Measurements from ENCODE around the gene FSIP1.
A peak's percentile ranks its signal among the peaks of the same experiment; 100 is the strongest.

FSIP1 gene

DNA sequence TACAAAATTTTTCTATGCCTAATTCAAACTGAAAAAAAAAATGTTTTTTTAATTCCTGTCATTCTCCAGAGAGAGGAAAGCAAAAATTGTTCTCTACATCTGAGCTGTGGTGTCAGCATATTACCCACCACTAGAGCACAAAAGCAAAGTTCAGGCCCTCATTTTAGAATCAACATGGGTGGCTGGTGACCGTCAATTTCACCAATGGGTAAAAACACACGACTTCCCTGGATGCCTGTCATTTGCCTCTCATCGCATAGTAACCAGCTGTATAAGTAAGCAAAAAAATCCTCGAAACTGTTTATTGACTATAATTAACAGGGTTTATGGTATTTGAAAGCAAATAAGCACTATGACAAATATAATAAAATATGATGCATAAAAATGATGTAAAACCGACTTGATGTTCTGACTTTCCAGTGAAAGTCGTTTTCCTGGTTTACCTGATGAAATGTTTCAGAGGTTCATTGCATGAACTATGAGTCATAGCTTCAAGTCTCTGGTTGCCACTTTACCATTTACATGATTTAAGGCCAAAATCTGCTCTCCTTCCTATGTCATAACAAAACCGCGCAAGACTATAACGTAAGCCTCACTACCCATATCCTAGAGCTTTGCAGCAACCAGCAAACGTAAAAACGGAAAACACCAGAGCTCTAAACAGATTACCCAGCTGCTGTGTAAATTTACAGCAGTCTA is 141.3 kb downstream of the FSIP1 start:
- DNase-seq = no peak

DNA sequence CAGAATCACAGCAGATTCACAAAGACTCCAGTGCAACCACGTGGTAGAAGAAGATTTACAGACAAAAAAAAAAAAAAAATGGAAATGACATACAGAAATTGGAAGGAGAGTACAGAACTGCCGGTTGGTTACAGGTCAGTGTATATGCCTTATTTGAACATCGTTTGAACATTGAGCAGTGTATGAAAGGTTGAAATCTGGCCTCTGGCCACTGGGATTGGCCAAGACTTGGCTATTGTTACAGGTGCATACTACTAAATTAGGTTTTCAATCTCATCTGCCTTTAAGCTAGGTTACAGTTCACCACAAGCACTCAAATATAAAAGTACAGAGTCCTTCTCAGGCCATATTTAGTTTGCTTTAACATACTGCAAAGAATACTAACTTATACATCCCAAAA is 142.0 kb downstream of the FSIP1 start:
- no peak for DNase-seq

DNA sequence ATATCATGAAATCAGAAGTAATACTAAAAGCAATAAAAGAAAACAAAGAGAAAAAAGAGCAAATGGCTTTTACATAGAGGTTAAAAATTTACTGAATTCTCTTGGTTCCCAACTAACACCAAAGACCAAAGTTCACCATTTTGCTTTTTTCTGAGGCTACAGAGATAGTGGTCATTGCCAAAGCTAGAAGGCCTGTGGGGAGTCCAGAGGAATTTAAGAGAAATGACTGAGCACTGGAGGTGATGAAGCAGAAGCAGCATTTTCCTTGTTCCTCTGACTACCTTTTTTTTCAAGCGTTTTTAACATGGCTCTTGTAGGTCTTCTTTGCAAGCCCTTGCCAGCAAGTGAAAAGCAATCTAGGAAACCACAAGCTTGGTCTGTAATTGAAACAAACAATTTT is 143.6 kb downstream of the FSIP1 start:
- DNase-seq = no peak

DNA sequence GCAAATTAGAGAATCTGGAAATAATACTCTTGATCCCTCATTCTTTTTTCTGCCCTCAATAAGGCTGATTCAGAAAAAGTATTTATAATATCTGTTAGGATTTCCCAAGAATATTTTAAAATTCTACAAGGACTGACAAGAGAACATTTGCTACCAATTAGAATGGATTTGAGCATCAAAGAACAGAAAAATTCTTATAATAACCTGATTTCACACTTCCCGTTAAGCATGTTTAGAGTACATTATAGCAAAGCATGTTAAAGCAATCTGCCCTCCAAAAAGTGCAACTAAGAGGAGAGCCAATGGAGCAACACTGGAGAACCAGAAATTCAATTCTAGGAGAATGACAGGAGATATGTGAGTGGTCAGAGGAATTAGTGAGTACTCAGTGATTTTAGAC is 144.6 kb downstream of the FSIP1 start:
- DNase-seq = no peak

DNA sequence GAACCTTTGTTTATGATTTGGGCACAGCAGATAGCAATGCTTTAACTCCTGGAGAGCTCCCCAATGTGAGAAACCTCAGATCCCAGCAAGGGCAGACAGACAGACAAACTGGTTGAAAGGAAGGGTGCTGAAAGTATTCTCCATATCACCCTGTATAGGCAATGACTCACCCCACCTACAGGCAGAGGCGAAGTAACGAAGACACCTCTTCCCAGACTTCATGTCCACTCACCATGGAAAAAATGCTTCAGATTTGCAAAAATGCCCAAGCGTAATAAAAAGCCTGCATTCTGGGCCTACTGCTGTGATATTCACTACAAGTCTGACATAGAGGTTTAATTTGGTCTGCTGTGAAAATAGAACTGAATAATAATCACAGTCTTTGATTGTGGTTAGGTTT is 151.3 kb downstream of the FSIP1 start:
- no peak for DNase-seq

DNA sequence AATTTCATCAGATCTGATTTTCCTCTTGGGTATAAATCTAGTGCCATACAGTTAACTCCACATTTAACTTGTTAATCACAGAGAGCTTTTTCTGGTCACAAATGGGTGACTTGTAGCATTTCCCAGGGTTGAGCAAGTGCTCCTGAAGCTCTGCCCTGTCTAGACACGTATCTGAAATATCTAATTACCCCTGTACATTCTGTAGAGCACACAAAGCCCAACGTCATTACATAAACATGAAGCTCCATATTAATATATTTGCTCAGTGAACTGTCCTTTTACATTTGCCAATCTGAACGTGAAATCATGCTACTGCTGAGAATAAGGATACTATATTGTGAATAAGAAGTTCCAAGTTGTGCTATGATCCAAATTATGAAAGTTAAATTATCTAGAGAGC is 152.7 kb downstream of the FSIP1 start:
- DNase-seq = no peak

DNA sequence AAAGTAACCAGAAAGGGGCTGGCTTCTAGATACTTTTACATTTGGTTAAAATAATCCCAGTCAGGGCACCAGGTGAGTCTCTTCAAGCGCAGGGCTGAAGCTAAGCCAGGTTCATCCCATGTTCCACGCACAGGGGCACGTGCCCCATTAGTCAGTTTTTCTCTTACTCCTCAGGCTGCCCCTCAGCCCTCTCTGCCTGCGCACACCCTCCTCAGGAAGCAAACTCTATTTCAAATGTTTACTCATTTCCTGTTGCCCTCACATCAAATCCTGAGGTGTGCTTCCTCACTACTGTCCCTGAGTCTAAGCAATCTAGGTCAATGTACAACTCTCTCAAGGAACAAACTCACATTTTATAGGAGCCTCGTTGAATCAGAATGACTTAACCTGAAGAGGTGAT is 153.3 kb downstream of the FSIP1 start:
- no peak for DNase-seq

DNA sequence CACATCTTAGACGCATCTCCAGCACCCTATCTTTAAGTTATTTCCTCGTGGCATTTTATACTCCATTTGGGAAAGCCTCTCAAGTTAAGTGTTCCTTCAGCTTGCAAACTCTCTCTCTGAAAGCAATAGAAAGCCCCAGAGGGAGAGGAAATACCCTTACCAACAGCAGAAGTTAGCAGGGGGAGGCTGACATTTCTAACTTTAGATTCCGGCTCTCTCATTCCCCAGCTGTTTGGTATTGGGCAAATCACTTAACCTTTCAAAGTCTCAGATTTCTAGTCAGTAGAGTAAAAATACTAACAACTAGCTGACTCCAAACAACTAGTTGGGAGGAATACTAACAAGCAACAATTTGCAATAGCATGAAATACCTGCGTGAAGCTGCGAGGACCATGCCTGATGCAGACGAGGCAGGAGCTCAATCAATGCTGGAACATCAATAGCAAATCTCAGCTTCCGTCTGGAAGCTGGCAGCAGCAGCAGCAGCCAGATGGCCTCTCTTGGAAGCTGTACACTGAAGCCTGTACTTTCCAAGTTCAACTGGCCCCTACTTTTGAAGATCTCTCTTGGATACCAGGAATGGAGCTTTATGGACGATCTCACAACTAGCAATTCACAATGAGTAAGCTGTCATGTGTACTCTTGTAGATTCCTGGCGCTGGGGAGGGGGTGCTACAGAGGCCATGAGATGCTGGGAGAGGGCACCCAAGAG is 153.9 kb downstream of the FSIP1 start:
- DNase-seq = no peak

DNA sequence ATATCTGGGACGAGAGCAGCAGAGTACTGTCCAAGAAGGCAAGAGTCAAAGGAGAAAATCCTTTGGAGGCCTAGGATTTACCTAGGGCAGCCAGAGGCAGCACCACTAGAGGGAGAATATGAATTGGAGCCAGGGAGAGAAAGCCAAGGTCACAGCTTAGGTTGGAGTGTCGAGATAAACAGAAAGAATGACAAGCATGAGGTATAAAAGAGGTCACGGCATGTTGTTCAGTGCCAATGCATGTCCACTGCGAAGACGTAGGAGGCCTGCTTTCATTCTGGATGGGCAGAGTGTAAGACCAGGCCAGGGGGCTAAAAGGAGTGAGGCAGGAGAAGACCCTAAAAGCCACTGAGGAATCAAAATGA is 154.5 kb downstream of the FSIP1 start:
- no peak for DNase-seq

DNA sequence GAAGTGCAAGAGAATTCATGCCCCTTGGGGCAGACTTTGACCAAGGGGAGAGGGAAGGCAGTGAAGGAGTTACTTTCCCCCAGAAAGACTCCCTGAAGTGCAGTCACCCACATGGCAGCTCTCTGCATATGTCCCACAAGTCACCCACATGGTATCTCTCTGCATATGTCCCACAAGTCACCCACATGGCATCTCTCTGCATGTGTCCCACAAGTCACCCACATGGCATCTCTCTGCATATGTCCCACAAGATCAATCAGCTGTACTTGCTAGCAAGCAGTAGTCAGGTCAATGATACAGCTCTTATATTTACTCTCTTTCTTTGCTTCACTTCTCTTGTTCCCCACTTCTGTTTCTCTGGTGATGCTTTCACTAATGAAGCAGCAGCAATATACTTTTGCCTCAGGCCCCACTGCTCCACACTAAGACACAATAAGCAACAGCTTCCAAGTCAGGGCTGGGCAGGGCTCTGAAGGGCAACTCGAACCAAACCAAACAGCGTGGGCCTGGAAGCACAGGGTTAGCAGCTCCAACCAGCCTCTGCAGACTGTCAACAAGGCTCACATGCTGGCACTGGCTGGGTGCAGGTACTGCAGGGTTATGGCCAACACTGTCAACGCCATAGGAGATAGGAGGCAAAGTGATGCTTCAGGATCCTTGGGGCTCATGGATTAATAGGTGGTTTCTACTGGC is 155.0 kb downstream of the FSIP1 start:
- no peak for DNase-seq

DNA sequence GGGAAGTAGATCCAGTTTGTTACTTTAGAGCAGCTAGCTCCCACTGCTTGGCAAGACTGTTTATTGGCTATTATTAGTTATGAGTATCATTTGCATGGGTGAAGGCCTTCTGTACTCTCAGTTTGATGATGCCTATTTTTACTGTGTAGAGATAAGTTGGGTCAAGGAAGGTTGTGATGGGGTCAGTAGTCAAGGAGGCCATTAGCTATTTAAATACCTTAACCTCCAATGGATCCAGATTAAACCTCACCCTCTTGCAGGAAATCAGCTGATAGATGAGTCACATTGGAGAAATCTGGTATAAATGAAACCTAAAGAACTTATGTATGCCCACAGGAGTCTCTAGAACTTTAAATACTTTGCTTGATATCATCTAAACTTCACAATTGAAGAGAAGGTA is 156.8 kb downstream of the FSIP1 start:
- no peak for DNase-seq

DNA sequence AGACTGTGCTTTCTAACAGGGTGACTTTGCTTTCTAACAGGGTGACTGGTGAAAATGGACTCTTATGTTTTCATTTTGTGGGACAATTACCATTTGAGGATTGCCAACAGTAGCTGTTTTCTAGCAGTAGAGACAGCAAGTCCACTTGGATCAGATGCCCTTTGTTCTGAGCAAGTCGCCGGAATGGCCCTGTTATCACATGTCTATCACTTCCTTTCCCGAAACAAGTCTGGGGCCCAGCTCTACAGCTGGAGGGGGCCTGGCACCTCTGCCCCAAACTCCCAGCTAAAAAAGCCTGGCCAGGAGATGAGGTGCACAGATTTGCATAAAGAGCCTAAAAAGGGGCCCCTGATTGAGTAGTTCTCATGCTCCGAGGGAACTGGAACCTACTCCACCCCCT is 157.2 kb downstream of the FSIP1 start:
- no peak for DNase-seq

DNA sequence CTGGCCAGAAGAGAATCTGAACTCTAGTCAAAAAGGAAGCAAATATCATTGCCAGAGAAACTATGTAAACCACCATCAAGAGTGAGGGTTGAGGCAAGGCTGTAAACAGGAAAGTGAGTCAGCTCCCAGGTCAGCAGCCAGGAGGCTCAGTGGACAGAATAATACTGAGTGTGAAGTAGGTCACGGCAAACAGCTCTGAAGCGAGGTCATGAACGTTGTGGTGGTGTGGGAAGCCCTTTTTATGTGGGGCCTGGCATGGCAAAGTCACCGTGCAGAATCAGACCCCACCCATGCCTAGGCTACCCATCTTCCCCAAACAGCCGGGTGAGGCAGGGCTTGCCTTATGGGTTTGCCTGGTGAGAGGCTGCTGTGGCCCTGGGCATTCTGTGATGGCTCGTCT is 157.8 kb downstream of the FSIP1 start:
- DNase-seq = no peak

DNA sequence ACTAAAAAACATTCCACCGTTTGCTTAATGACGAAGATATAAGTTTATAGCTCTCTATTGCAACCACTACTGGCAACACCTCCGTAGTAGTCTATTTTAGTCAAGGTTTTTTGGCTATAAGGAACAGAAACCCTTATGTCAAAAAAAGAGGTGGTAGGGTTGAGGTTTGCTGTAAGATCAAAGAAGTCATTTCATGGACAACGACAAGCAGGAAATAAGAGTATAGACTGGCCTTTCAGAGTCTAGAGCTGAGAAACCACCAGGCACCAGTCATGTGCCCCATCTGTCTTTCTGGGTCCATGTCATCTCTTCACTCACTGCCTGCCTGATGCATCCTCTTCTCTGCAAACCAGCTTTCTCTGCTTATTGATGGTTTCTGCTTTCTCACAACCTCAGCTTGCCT is 159.1 kb downstream of the FSIP1 start:
- DNase-seq = no peak

DNA sequence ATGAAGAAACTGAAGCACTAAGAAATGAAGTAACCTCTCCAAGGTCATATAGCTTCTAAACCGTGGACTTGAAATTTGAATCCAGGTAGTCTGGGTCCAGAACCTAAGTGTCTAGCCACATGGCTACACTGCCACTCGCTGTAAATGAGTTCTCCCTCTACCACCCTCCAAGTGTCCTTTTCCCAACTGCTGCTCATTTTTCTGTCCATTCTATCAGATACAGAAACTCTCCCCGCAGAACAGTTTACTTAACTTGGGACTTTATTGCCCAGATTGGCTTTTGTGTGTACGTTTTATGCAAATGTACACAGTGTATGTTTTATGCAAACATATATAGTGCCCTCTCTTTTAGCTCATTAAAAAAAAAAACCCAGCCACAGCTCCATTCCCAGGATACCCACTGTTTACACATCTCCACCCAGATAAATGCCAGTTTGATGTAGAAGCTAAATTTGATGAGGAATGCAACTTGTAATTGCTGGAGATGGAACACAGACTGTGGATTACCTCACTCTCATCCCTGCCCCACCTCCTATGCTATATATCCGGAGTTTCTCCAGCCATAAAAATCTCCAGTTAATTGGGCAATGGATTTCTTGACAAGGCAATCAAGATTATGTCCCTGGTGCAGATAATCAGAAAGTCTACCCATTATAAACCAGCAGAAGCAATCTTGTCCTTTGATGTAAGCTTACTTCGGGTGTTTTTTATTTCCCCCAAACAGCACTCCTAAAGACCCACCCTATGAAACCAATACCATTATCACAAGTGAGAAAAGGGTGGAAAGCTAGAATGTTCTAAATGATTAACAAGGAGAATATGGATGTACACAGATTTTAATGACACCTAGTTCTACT is 159.8 kb downstream of the FSIP1 start:
- DNase-seq = no peak

DNA sequence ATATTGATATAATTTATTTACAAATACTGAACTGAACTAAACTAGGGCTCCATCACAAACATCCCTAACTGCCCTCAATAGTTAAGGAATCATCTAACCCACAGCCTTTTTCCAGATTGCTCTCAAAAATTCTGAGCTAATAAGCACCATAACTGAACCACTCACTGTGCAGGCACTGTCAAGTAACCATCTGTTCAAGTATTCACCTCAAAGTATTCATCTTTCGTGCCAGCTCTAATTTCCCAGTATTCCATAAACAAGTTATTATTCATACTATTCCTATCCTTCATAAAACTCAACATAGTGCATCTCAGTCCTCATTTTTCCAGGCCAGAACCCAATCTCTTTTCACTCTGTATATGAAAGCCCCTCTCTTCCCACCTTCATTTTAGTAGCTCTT is 160.7 kb downstream of the FSIP1 start:
- no peak for DNase-seq

DNA sequence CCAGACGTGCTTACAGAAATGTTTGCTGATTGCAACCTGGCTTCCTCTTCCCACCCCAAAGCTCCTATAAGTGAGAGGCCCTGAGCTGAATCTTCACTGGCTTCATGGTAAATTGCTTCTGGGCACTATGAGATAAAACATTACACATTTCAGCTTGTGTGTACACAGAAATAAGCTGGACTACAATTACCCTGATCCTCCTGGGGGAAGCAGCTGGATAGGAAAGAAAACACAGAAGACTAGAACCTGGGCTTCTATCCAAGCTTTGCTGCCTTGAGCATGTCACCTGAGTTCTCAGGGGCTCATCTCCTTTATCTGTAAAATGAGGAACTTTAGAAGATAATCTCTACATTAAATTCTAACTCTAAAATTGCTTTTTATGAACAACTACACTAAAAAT is 161.4 kb downstream of the FSIP1 start:
- DNase-seq = peak; percentile 2

DNA sequence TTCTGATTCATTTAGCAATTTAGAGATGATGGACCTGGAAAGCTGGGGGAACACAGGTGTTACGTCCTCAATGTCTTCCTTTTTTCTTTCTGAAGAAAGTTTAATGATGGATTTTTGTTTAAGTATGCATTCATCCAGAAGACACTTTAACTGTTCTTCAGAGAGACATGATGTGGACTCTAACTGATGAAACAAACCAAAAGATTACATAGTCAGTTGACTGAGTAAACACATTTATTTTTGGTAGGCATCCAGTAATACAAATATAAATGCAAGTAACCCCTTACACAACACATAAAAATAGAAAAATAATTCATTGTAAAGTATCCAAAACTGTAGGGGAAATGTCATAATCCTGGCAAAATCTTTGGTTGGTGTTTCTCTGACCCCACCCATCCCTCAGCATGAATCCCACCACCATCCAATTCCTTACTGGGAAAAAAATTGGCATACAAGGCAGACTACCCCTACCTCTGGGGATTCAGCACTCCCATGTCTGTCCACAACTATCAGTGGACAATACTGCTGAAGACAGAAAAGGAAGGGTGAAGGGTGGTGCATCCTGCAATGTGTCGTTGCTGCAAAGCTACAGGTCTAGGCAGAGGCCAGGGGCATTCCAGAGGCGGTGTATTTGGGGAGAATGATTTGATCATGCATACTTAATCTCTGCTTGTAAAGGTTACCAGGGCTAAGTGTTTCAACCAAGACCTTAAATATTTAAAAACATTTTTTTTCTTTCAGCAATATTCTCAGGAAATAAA is 164.4 kb downstream of the FSIP1 start:
- DNase-seq = no peak

DNA sequence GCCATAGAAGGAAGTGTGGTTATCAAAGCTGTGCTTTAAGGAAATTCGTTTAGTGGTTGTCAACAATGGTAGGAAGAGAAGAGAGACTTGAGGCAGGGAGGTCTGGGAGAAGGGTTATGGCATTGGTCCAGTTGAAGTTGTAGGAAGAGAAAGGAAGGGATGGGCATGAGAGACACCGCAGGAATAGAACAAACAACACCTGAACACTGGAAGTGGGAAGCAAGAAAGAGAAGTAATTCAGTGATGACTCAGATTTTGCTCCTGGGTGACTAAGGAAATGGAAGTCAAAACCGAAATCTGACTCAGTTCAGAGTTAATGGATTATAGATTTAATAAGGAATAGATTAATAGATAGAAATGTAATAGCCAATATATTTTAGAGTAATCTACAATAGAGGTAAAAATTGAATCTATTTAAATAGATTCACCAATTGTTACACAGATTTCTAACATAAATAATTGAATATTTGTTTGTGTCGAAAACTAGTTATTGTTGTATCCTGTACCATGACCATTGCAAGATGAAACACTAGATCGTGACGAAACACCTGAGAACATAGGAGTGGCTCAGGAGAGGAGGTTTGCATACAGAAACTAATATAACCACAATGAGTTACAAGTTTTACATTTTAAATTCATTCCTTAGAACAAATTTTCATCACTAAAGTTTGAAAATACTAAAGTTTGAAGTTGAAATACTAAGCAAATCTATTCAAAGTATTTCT is 165.7 kb downstream of the FSIP1 start:
- no peak for DNase-seq

DNA sequence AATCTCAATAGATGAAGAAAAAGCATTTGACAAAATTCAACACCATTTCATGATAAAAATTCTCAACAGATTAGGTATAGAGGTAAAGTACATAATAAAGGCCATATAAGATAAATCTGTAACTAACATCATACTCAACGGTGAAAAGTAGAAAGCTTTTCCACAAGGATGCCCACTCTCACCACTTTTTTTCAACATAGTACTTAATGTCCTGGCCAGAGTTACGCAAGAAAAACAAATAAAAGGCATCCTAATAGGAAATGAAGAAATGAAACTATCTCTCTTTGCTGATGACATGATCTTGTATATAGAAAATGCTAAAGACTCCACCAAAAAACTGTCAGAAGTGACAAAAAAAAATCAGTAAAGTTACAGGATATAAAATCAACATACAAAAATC is 168.8 kb downstream of the FSIP1 start:
- no peak for DNase-seq

DNA sequence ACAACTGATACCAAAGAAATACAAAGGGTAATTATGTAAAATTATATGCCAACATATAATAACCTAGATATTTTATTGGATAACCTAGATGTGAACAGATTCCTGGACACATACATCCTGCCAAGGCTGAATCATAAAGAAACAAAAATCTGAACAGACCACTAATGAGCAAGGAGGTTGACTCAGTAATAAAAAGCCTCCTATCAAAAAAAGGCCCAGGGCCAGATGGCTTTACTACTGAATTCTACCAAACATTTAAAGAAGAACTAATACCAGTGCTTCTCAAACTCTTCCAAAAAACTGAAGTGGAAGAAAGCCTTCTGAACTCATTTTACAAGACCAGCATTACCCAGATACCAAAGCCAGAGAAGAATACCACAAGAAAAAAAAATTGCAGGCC is 169.4 kb downstream of the FSIP1 start:
- no peak for DNase-seq

DNA sequence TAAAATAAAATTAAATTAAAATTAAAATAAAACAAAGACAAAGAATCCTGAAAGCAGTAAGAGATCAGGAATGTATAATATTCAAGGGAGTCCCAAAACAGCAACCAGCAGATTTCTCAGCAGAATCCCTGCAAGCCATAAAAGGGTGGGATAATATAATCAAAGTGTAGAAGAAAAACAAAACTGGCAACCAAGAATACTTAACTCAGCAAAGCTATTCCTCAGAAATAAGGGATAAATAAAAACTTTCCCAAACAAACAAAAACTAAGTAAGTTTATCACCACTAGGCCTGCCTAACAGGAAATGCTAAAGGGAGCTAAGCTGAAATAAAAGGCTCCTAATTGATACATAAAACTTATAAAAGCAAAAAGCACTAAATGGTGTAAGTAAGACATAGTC is 172.0 kb downstream of the FSIP1 start:
- DNase-seq = no peak

Data from NCI-H2029 treated with DMSO at 0.1 percent for 48 hours (cell line).